Upper lobe of right lung (tissue), 1 donor: ENCODE measurements around the gene CXXC5. TPM values are rescaled to one million over a fixed set of nuclear protein-coding genes. Genes with fewer than 3 reads are reported as not detected.
A peak's percentile ranks its signal among the peaks of the same experiment; 100 is the strongest.

Experiments used
- ATAC-seq: fragments of 200-7000 bp; cut with Tn5 transposase; one replicate; pipeline ENCODE4 v1.9.1; 2020; ENCODE audit warnings: mild to moderate bottlenecking, moderate library complexity
- DNase-seq: peaks from one replicate; pipeline ENCODE4 v3.0.0-alpha.2; 2020
- H3K27ac ChIP-seq: fragments of 200-600 bp; one replicate; pipeline ENCODE4 v1.8.0; 2022
- H3K27me3 ChIP-seq: fragments of 200-600 bp; one replicate; pipeline ENCODE4 v1.8.0; 2022; ENCODE audit warnings: mild to moderate bottlenecking
- H3K36me3 ChIP-seq: fragments of 200-600 bp; one replicate; pipeline ENCODE4 v1.8.0; 2022
- H3K4me1 ChIP-seq: fragments of 200-600 bp; one replicate; pipeline ENCODE4 v1.8.0; 2022
- H3K4me3 ChIP-seq: fragments of 200-600 bp; one replicate; pipeline ENCODE4 v1.8.0; 2022; ENCODE audit warnings: mild to moderate bottlenecking
- H3K9me3 ChIP-seq: fragments of 200-600 bp; one replicate; pipeline ENCODE4 v1.8.0; 2022
- intact Hi-C: fragments of 100-400 bp; cut with DNase I; formaldehyde crosslinking; loops from one replicate; pipeline ENCODE4 v1.11.0; 2022
- total RNA-seq: library from RNA; stranded (reverse); fragmentation: NEBNext Ultra II Directional; extraction: Animal tissue kit (Norgen Biotek cat#: 25700); gene quantifications from one replicate; pipeline ENCODE4 v1.2.1, GENCODE V29; 2021
- TF ChIP-seq, protein P1 (sequence below): fragments of 200-600 bp; IDR thresholded peaks from one replicate; pipeline ENCODE4 v1.8.0; 2022; ENCODE audit warnings: antibody characterized with exemption
- donor health status: DM: no; HTN: yes; CAD: no; lungs with severe emphysema.

Gene CXXC5
- total RNA-seq, 1 donor from 2014 or later, result 30.6 TPM

DNA sequence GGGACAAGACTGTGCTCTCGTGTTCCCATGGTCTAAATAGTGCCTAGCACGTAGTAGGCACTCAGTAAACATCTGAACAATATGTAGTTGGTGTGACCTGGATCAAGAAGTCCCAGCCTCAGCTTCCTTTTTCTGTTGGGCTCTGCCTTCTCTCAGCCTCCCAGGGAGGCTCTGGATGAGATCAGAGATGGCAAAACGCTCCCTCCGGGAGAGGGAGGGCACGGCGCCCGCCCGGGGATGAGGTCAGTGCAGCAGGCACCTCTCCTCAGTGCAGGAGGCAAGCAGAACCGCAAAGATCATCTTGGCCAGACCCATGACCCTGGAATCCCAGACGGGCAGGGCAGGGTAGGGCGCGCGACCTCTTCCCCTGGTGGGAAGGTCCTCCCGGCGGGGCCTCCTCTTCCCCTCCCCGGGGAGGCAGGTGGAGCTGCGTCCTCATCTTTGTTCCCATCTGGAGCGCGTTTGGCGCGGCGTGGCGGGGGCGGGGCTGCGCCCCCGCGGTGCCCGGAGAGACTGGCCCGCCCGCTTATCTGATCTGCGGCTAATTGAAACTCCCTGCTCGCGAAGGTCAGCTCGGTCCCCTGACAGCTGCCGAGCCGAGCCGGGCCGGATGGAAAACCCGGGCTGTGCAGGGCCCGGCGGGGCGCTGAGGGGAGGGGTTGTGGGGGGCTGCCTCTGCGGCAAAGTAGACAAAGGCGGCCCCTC, 60.9 kb downstream of the CXXC5 start:
- Histone ChIP-seq H3K27me3 (peaks cover 17% of the 10 kb centered on the region), H3K36me3 (no peaks in the 10 kb centered on the region), H3K9me3 (no peaks in the 10 kb centered on the region), H3K4me3 (peak overlapping the region; percentile 51), H3K27ac (peak overlapping the region; percentile 65), H3K4me1 (peaks cover 30% of the 10 kb centered on the region)
- intact Hi-C loops, result loop anchor here (10.0 kb wide), 1 partner anchor 56 kb away; no protein-coding TSS in a partner anchor
- peak; percentile 62 for ATAC-seq
- DNase-seq, result peak; percentile 71
- TF ChIP-seq, protein P1, sequence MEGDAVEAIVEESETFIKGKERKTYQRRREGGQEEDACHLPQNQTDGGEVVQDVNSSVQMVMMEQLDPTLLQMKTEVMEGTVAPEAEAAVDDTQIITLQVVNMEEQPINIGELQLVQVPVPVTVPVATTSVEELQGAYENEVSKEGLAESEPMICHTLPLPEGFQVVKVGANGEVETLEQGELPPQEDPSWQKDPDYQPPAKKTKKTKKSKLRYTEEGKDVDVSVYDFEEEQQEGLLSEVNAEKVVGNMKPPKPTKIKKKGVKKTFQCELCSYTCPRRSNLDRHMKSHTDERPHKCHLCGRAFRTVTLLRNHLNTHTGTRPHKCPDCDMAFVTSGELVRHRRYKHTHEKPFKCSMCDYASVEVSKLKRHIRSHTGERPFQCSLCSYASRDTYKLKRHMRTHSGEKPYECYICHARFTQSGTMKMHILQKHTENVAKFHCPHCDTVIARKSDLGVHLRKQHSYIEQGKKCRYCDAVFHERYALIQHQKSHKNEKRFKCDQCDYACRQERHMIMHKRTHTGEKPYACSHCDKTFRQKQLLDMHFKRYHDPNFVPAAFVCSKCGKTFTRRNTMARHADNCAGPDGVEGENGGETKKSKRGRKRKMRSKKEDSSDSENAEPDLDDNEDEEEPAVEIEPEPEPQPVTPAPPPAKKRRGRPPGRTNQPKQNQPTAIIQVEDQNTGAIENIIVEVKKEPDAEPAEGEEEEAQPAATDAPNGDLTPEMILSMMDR, result no peak

DNA sequence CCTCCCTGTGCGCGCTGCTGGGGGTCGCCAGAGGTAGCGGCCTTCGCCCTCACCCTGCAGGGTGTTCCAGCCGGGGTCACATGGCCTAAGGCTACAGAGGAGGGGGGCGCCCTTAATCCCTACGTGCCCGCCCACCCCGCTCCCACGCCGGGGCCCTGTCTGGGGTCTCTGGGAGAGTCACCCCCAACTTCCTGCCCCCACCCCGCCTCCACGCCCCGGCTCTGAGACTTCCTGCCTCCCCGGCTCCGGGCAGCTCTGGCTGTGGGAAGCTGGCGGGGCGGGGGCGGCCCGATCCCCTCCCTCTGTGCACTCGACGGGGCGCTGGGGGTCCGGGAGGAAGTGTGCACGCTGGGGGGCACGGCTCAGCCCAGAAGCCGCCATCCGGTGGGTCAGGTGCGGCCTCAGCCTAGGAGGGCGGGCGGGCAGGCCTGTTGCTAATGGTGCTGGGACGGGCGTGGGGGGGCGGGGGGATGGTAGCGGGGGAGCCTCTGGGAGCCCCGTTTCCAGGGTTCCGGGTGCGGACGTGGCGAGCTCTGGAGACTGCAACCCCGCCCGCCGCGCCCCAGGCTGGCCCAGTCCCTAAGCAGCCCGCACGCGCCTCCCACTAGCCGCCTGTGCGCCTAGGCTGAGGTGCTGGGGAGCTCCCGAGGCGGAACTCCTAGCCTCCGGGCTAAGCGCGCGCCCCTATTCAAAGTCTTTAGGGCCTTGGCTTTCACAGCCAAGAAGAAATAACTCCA, 61.6 kb downstream of the CXXC5 start:
- Histone ChIP-seq H3K27ac (peak overlapping the region; percentile 65), H3K36me3 (no peaks in the 10 kb centered on the region)

DNA sequence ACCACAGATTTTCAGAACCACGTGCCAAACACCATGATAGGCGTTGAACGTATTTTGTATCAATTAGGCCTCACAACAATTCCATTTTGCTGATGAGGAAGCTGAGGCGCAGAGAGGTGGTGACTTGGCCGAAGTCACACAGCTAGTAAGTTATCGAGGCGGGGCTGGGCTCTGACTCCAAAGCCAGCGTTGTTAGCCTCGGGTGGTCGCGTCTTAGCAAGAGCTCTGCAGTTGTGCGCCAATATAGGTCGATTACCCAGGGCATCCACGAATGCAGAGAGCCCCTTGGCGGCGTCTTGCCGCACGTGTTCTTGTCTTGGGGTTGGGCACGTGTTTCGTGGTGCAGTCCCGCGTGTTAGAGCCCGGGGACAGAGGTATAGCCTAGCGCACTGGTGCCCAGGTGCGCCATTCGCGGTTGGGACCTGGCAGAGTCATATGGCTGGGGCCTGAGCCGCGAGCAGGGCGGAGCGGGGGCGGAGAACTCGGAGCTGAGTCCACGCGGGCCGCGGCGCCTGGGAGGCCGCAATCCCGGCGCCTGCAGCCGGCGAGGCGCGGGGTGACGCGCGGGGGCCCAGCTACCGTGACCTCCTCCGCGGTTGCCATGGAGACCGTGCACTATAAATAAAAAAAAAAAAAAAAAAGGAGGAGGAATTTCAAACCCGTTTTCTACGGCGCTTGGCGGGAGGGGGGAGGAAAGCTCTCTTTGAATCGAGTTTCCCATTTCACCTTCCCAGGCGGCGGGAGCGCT, 62.3 kb downstream of the CXXC5 start:
- no peaks in the 10 kb centered on the region for H3K36me3 ChIP-seq
- ATAC-seq (peak; percentile 26), DNase-seq (peak; percentile 73)
- H3K27me3 ChIP-seq, result peaks cover 17% of the 10 kb centered on the region
- intact Hi-C loops, result no loop called here
- H3K4me3 ChIP-seq, result peak overlapping the region; percentile 51
- H3K4me1 ChIP-seq, result peaks cover 30% of the 10 kb centered on the region
- no peaks in the 10 kb centered on the region for H3K9me3 ChIP-seq
- TF ChIP-seq, protein P1, result no peak
- peak overlapping the region; percentile 65 for H3K27ac ChIP-seq

More for the DNA sequence above, 61.6 kb downstream of the CXXC5 start:
- intact Hi-C loops, result loop anchor here (10.0 kb wide), 1 partner anchor 55 kb away; no protein-coding TSS in a partner anchor
- H3K9me3 ChIP-seq, result no peaks in the 10 kb centered on the region
- peaks cover 17% of the 10 kb centered on the region for H3K27me3 ChIP-seq
- no peak for DNase-seq
- ATAC-seq, result peak; percentile 5
- peak overlapping the region; percentile 51 for H3K4me3 ChIP-seq
- peaks cover 30% of the 10 kb centered on the region for H3K4me1 ChIP-seq
- TF ChIP-seq, protein P1, result no peak

DNA sequence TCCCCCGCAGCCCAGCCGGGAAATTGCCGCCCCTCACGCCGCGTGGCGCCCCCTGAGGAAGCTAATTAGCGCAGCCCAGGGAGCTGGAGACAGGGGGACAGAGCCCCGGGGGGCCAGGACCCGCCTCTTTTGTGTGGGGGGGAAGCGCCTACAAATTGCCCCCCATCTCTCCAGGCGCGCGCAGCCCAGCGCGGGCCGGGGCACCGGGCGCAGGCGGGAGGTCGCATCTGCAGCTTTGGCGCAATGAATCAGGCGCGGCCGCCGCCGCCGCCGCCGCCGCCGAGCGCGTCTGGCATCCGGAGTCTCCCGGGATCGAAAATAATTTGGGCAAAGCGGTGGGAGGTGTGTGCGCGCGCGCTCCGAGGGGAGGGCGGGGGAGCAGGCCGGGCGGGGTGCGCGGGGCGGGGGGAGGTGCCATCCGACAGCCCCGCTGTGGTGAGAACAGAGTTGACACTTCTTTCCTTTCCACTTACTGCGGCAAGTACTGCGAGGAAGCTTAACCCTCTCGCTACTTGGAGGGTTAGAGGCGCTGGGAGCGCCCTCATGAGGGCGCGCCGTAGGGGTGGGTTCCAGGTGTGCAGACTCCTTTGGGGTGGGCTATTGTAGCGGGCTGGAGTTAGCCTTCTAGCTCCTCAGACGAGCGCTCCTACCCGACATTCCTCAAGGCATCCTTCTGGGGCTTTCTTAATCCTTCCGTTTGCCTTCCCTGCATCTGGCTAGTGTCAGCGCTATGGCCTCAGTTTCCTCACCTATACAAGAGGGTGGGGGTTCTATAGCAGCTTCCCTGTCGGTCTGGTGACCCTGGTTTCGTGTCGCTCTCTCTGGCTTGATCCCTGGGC, 63.1 kb downstream of the CXXC5 start:
- intact Hi-C loops, result no loop called here
- peak; percentile 38 for ATAC-seq
- Histone ChIP-seq H3K4me3 (peak overlapping the region; percentile 51), H3K27me3 (peaks cover 17% of the 10 kb centered on the region), H3K4me1 (peaks cover 30% of the 10 kb centered on the region), H3K27ac (no peak overlapping the region), H3K36me3 (no peaks in the 10 kb centered on the region), H3K9me3 (no peaks in the 10 kb centered on the region)
- no peak for DNase-seq
- TF ChIP-seq, protein P1, result no peak

DNA sequence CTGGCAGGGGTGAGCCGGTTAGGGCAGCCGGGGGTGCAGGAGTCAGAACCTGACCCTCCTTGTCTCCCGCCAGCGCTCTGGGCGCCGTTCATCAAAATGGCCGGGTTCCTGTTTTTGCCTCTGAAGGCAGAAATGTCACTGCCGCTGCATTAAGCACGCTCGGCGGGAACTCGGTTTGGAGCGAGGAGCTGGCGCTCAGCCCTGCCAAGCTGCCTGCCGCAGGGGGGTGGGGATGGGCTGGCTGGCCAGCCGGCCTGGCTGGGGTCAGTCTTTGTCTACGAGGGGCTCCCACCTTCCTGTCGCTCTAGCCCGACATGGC, 63.7 kb downstream of the CXXC5 start:
- intact Hi-C loops, result no loop called here

More for the DNA sequence above, 63.7 kb downstream of the CXXC5 start:
- no peaks in the 10 kb centered on the region for H3K9me3 ChIP-seq
- no peak overlapping the region for H3K27ac ChIP-seq
- ATAC-seq (no peak), DNase-seq (peak; percentile 68)
- TF ChIP-seq, protein P1, result no peak
- H3K4me3 ChIP-seq, result peak overlapping the region; percentile 51
- H3K36me3 ChIP-seq, result no peaks in the 10 kb centered on the region
- peaks cover 17% of the 10 kb centered on the region for H3K27me3 ChIP-seq
- peaks cover 30% of the 10 kb centered on the region for H3K4me1 ChIP-seq
